Endothelial cell of umbilical vein (primary cell): Measurements from ENCODE around the gene CTSF. TPM values are rescaled to one million over a fixed set of nuclear protein-coding genes. Genes with fewer than 3 reads are reported as not detected.

Source experiments
- BruUV-seq: library from RNA; stranded (reverse); fragments of 400-500 nt; replicated peaks from 2 replicates; lab custom pipeline; 2021; lab: Mats Ljungman, UMichigan
- CTCF ChIA-PET: fragments of 300-600, 350-600 bp; sonication (Branson Sonifier 250); formaldehyde crosslinking; loops from one replicate; lab custom pipeline; 2021; ENCODE audit warnings: antibody characterized with exemption, inconsistent platforms; lab: Charles Lee
- POLR2A ChIA-PET: fragments of 300-600, 350-600 bp; sonication (Branson Sonifier 250); formaldehyde crosslinking; loops from one replicate; lab custom pipeline; 2021; ENCODE audit warnings: antibody characterized with exemption, inconsistent platforms; lab: Charles Lee
- DNase-seq: peaks from one replicate; pipeline ENCODE4 v3.0.0-alpha.2; 2011; ENCODE audit warnings: low read depth, low spot score
- FAIRE-seq: peaks from 2 replicates; lab custom pipeline; 2011; peaks lifted over from hg19 to GRCh38; lab: Jason Lieb, UNC
- H2AFZ ChIP-seq: 2 replicates; pipeline ENCODE4 v1.6.0; 2012; ENCODE audit warnings: low read depth, low read length, control low read depth, inconsistent platforms
- H3K27ac ChIP-seq: 2 replicates; pipeline ENCODE4 v1.5.1; 2011; ENCODE audit warnings: low read depth, mild to moderate bottlenecking, control low read depth, low read length, moderate library complexity; ENCODE audit not compliant: insufficient read depth
- H3K27me3 ChIP-seq, 2 experiments: 2 replicates each; pipeline versions ENCODE4 v1.6.0 to v1.6.1; 2011; ENCODE audit warnings: low read length in 2 of 2, mixed read lengths in 1 of 2; ENCODE audit not compliant: control insufficient read depth in 2 of 2, insufficient read depth in 2 of 2
- H3K36me3 ChIP-seq, 2 experiments: 2 replicates in 1 of 2; 3 replicates in 1 of 2; pipeline ENCODE4 v1.5.1; 2011; ENCODE audit warnings: low read length in 2 of 2, mild to moderate bottlenecking in 1 of 2, moderate library complexity in 1 of 2; ENCODE audit not compliant: control insufficient read depth in 2 of 2, insufficient read depth in 2 of 2; ENCODE audit errors: extremely low read depth in 1 of 2
- H3K4me1 ChIP-seq: 3 replicates; pipeline ENCODE4 v1.5.1; 2011; ENCODE audit warnings: mild to moderate bottlenecking, low read length; ENCODE audit not compliant: control insufficient read depth, insufficient read depth; ENCODE audit errors: extremely low read depth
- H3K4me2 ChIP-seq: 2 replicates; pipeline ENCODE4 v1.6.1; 2011; ENCODE audit warnings: low read length, control low read depth, mixed read lengths; ENCODE audit not compliant: insufficient read depth
- H3K4me3 ChIP-seq, 3 experiments: fragments of 200-600 bp in 1 of 3; sonication (generic), shearing (Covaris generic) in 1 of 3; replicated peaks in 1 of 3; 2 replicates each; pipeline ENCODE4 v1.5.1; 2011 to 2016; ENCODE audit warnings: control low read depth in 3 of 3, low read length in 3 of 3, mild to moderate bottlenecking in 2 of 3, inconsistent platforms in 1 of 3, low read depth in 1 of 3, moderate library complexity in 1 of 3; ENCODE audit not compliant: insufficient read depth in 1 of 3
- H3K79me2 ChIP-seq: 2 replicates; pipeline ENCODE4 v1.6.0; 2012; ENCODE audit warnings: low read length, inconsistent platforms; ENCODE audit not compliant: control insufficient read depth, insufficient read depth
- H3K9ac ChIP-seq: replicated peaks from 2 replicates; pipeline ENCODE3; 2011; ENCODE audit warnings: low read length, control low read depth; ENCODE audit not compliant: insufficient read depth; ENCODE audit errors: extremely low read depth
- H3K9me1 ChIP-seq: replicated peaks from 3 replicates; pipeline ENCODE4 v1.6.0; 2011; ENCODE audit warnings: mild to moderate bottlenecking, low read length; ENCODE audit not compliant: control insufficient read depth, insufficient read depth; ENCODE audit errors: extremely low read depth
- H3K9me3 ChIP-seq: replicated peaks from 2 replicates; pipeline ENCODE4 v1.5.1; 2012; ENCODE audit warnings: low read length, inconsistent platforms; ENCODE audit not compliant: control insufficient read depth, insufficient read depth
- H4K20me1 ChIP-seq: replicated peaks from 2 replicates; pipeline ENCODE3; 2011; ENCODE audit warnings: mild to moderate bottlenecking, low read length; ENCODE audit not compliant: control insufficient read depth, insufficient read depth; ENCODE audit errors: extremely low read depth
- FOS ChIP-seq: IDR thresholded peaks from 2 replicates; pipeline ENCODE4 v1.6.1; 2011; ENCODE audit warnings: mild to moderate bottlenecking, low read length, moderate library complexity, borderline replicate concordance; ENCODE audit not compliant: insufficient read depth
- GATA2 ChIP-seq: IDR thresholded peaks from 2 replicates; pipeline ENCODE4 v1.7.0; 2011; ENCODE audit warnings: low read depth, mild to moderate bottlenecking, moderate library complexity, mixed read lengths, low read length; ENCODE audit not compliant: insufficient read length, insufficient read depth
- JUN ChIP-seq: IDR thresholded peaks from 2 replicates; pipeline ENCODE4 v1.6.1; 2011; ENCODE audit warnings: borderline replicate concordance, low read depth; ENCODE audit not compliant: insufficient read length, insufficient read depth
- MYC ChIP-seq: IDR thresholded peaks from one replicate; pipeline ENCODE4 v1.6.1; 2011; ENCODE audit warnings: mild to moderate bottlenecking, low read depth, low read length
- POLR2A ChIP-seq: IDR thresholded peaks from 2 replicates; pipeline ENCODE4 v1.6.1; 2012; ENCODE audit warnings: low read depth, mild to moderate bottlenecking, control low read depth, low read length
- POLR2AphosphoS5 ChIP-seq: IDR thresholded peaks from 2 replicates; pipeline ENCODE4 v1.6.1; 2012; ENCODE audit warnings: low read depth, mild to moderate bottlenecking, control low read depth, low read length, moderate library complexity; ENCODE audit not compliant: insufficient read depth
- dilution Hi-C: fragments of 300-500 bp; cut with MboI; formaldehyde crosslinking; loops from one replicate; pipeline ENCODE4 v1.15.0; 2019; ENCODE audit warnings: low sequenced_read_pairs; ENCODE audit not compliant: extremely low pct_ligation_motif_present
- intact Hi-C: fragments of 100-400 bp; cut with micrococcal nuclease; formaldehyde crosslinking; loops from one replicate; pipeline ENCODE4 v1.10.0; 2022
- polyA plus RNA-seq, 4 experiments: library from polyadenylated mRNA; depleted of rRNA in 3 of 4; stranded (reverse) in 3 of 4; unstranded in 1 of 4; fragments of >200 nt; gene quantifications; 2 replicates each; pipeline versions ENCODE4 v1.2.1 to v1.2.3, GENCODE V29; 2011 to 2012; ENCODE audit warnings: missing spikeins in 1 of 4
- total RNA-seq: library from RNA; stranded (reverse); gene quantifications from 2 replicates; pipeline ENCODE4 v1.2.3, GENCODE V29; 2021
- TF ChIP-seq, protein P1 (sequence below): IDR thresholded peaks from 2 replicates; pipeline ENCODE4 v1.6.1; 2011; ENCODE audit not compliant: insufficient read depth, insufficient read length
- TF ChIP-seq, protein P2 (sequence below), 2 donors: IDR thresholded peaks; 1 replicate in 1 of 2; 2 replicates in 1 of 2; pipeline ENCODE4 v1.5.1; 2011; ENCODE audit warnings: low read length in 2 of 2, mild to moderate bottlenecking in 2 of 2, moderate library complexity in 2 of 2, control low read depth in 1 of 2, inconsistent platforms in 1 of 2, low read depth in 1 of 2; ENCODE audit not compliant: insufficient read depth in 1 of 2; ENCODE audit errors: extremely low read depth in 1 of 2

The CTSF gene
- total and polyA plus RNA-seq, 2 donors (not counting 3 experiments of a cell fraction or from before 2014, with no cell fraction given) = 14.4 to 27.7 TPM

DNA sequence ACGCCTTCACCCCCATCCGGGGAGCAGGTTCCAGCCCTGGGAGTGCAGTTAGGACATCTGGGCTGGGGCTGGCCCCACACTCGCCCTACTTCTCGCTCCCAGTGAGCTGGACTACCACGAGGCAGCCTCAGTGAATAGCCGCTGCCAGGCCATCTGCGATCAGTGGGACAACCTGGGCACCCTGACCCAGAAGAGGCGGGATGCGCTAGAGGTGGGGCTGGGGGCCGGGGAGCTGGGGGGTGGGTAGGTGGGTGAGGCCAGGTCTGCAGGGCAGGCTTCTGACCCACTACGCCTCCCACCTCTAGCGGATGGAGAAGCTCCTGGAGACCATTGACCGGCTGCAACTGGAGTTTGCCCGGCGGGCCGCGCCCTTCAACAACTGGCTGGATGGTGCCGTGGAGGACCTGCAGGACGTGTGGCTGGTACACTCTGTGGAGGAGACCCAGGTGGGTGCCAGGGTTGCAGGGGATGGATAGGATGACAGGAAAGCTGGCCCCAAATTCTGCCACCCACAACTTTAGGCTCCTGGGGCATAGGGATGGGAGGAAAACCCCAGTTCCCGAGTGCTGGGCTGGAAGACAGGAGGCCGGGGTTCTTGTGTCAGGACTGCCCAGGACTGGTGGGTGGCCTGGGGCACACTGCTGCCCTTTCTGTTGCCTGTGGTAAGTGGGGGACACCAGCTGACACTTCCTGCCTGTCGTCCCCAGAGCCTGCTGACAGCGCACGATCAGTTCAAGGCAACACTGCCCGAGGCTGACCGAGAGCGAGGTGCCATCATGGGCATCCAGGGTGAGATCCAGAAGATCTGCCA lies 8.3 kb downstream of the CTSF start:
- Histone ChIP-seq H3K4me3 (no peak overlapping the region), H3K9me1 (no peaks in the 10 kb centered on the region), H4K20me1 (no peaks in the 10 kb centered on the region), H3K36me3 (no peaks in the 10 kb centered on the region), H3K9me3 (no peaks in the 10 kb centered on the region), H3K4me2 (no peak overlapping the region), H3K4me1 (no peaks in the 10 kb centered on the region), H2AFZ (no peak overlapping the region), H3K27me3 (peaks cover 5 to 6% of the 10 kb centered on the region in 2 experiments), H3K79me2 (no peaks in the 10 kb centered on the region), H3K27ac (no peak overlapping the region), H3K9ac (no peak overlapping the region)
- TF ChIP-seq POLR2A = no peak
- TF ChIP-seq FOS = no peak
- TF ChIP-seq POLR2AphosphoS5 = no peak
- TF ChIP-seq, protein P1, sequence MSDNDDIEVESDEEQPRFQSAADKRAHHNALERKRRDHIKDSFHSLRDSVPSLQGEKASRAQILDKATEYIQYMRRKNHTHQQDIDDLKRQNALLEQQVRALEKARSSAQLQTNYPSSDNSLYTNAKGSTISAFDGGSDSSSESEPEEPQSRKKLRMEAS = no peak
- TF ChIP-seq MYC = no peak
- TF ChIP-seq GATA2 = no peak
- TF ChIP-seq, protein P2, sequence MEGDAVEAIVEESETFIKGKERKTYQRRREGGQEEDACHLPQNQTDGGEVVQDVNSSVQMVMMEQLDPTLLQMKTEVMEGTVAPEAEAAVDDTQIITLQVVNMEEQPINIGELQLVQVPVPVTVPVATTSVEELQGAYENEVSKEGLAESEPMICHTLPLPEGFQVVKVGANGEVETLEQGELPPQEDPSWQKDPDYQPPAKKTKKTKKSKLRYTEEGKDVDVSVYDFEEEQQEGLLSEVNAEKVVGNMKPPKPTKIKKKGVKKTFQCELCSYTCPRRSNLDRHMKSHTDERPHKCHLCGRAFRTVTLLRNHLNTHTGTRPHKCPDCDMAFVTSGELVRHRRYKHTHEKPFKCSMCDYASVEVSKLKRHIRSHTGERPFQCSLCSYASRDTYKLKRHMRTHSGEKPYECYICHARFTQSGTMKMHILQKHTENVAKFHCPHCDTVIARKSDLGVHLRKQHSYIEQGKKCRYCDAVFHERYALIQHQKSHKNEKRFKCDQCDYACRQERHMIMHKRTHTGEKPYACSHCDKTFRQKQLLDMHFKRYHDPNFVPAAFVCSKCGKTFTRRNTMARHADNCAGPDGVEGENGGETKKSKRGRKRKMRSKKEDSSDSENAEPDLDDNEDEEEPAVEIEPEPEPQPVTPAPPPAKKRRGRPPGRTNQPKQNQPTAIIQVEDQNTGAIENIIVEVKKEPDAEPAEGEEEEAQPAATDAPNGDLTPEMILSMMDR (IDR thresholded peaks at IDR 0.05; ENCODE audit: extremely low read depth in 1 of 2, insufficient read depth in 1 of 2, low read depth in 1 of 2, low read length in 2 of 2) = no peak
- no peak for TF ChIP-seq JUN
- FAIRE-seq (no peak), DNase-seq (no peak)
- dilution Hi-C loops = no loop called here
- ChIA-PET CTCF (interaction anchor here (1.2 to 1.4 kb wide), 2 partner anchors 8 to 118 kb away, joined by 4 to 7 read pairs; partner anchors contain the start of gene CTSF), POLR2A (interaction anchor here (0.7 kb wide), 1 partner anchor 14 kb away, joined by 4 read pairs; the partner anchor contains the start of gene ZDHHC24)
- intact Hi-C loops = no loop called here
- no TSS peak for BruUV-seq
